Embryonic facial prominence (tissue), 1 donor: ENCODE results near the gene HTRA2.
"Not testable (repeated sequence)": the region's sequence is repeated elsewhere in the genome, so short reads cannot be mapped to it uniquely, and the experiment has no call there.

Experiments
- DNase-seq: peaks from one replicate; pipeline ENCODE4 v3.0.0-alpha.2; 2016; ENCODE audit errors: extremely low spot score

HTRA2 gene

GRCh38 chr2:74529357-74530238 is at the start of gene HTRA2, which contains the start of gene AUP1:
TSS of gene HTRA2 (plus strand) at chr2:74529933. CDS start at chr2:74530007, 74 bp downstream.
TSS of gene AUP1 (minus strand) at chr2:74529706. CDS start at chr2:74529629, 77 bp downstream.
- DNase-seq = peak; percentile 87

- no peak for DNase-seq
These were observed 48.3 kb upstream of the HTRA2 start for GRCh38 chr2:74481431-74481830.

- no peak for DNase-seq
These were observed 47.6 kb upstream of the HTRA2 start for GRCh38 chr2:74481961-74482800.

- DNase-seq = peak; percentile 95
These were observed 46.7 kb upstream of the HTRA2 start, which contains the start of the genes CCDC142 and TTC31 for GRCh38 chr2:74482801-74483674. TSS of gene CCDC142 (minus strand) at chr2:74482998. CDS start at chr2:74482837, 161 bp downstream. TSS of gene TTC31 (plus strand) at chr2:74483081. CDS start at chr2:74483096, 15 bp downstream.

- DNase-seq = not testable (repeated sequence)
These were observed 46.0 kb upstream of the HTRA2 start for GRCh38 chr2:74483675-74484164.

- DNase-seq = no peak
These were observed 43.6 kb upstream of the HTRA2 start for GRCh38 chr2:74486141-74486540.

- no peak for DNase-seq
These were observed 40.9 kb upstream of the HTRA2 start for GRCh38 chr2:74488643-74489481.

GRCh38 chr2:74489906-74490305 is 39.8 kb upstream of the HTRA2 start:
- DNase-seq = no peak

GRCh38 chr2:74491648-74492544 is 37.8 kb upstream of the HTRA2 start:
- DNase-seq = no peak

- DNase-seq = no peak
These were observed 36.2 kb upstream of the HTRA2 start for GRCh38 chr2:74493546-74493945.

- DNase-seq = no peak
These were observed 34.3 kb upstream of the HTRA2 start for GRCh38 chr2:74495440-74495839.

- no peak for DNase-seq
These were observed 32.5 kb upstream of the HTRA2 start for GRCh38 chr2:74496997-74497776.

- no peak for DNase-seq
These were observed 31.8 kb upstream of the HTRA2 start for GRCh38 chr2:74497777-74498499.

GRCh38 chr2:74498500-74499266 is 31.1 kb upstream of the HTRA2 start:
- DNase-seq = no peak

GRCh38 chr2:74499267-74499939 is 30.3 kb upstream of the HTRA2 start, which contains the start of gene LBX2:
TSS of gene LBX2 (minus strand) at chr2:74499603. CDS start at chr2:74499537, 66 bp downstream.
- no peak for DNase-seq

- no peak for DNase-seq
These were observed 29.7 kb upstream of the HTRA2 start for GRCh38 chr2:74499940-74500577.
